ENCODE measurements around the gene IGSF3. TPM values are rescaled to one million over a fixed set of nuclear protein-coding genes. Genes with fewer than 3 reads are reported as not detected.

Gene IGSF3
- total RNA-seq, 1 experiment from 2014 or later, result not detected

GRCh38 chr1:116708255-116708900, 40.8 kb upstream of the IGSF3 start:
- Histone ChIP-seq H2AFZ (ENCODE audit: low read length) (no peak overlapping the region), H3K79me2 (ENCODE audit: low read length) (no peaks in the 10 kb centered on the region), H3K36me3 (ENCODE audit: insufficient read depth, low read length) (no peaks in the 10 kb centered on the region), H3K9me3 (ENCODE audit: low read length) (no peaks in the 10 kb centered on the region), H3K9ac (ENCODE audit: low read length) (no peak overlapping the region), H3K4me1 (ENCODE audit: low read length) (no peaks in the 10 kb centered on the region), H3K4me2 (ENCODE audit: low read depth, low read length, poor library complexity, severe bottlenecking) (no peak overlapping the region), H3K4me3 (ENCODE audit: low read length) (no peak overlapping the region), H3K9me2 (replicated peaks; ENCODE audit: insufficient read depth, low read length) (no peaks in the 10 kb centered on the region), H3K27me3 (ENCODE audit: low read length) (no peaks in the 10 kb centered on the region), H4K20me1 (ENCODE audit: insufficient read depth, low read depth, low read length) (no peaks in the 10 kb centered on the region), H3K27ac (ENCODE audit: low read length) (no peak overlapping the region)
- no peak for DNase-seq

GRCh38 chr1:116706841-116707240, 39.3 kb upstream of the IGSF3 start:
- Histone ChIP-seq H3K79me2 (ENCODE audit: low read length) (no peaks in the 10 kb centered on the region), H3K27me3 (ENCODE audit: low read length) (no peaks in the 10 kb centered on the region), H3K9ac (ENCODE audit: low read length) (no peak overlapping the region), H3K27ac (ENCODE audit: low read length) (no peak overlapping the region), H3K36me3 (ENCODE audit: insufficient read depth, low read length) (no peaks in the 10 kb centered on the region), H2AFZ (ENCODE audit: low read length) (no peak overlapping the region), H3K4me3 (ENCODE audit: low read length) (no peak overlapping the region), H3K4me2 (ENCODE audit: low read depth, low read length, poor library complexity, severe bottlenecking) (no peak overlapping the region), H3K4me1 (ENCODE audit: low read length) (no peaks in the 10 kb centered on the region), H3K9me2 (replicated peaks; ENCODE audit: insufficient read depth, low read length) (no peaks in the 10 kb centered on the region), H3K9me3 (ENCODE audit: low read length) (no peaks in the 10 kb centered on the region), H4K20me1 (ENCODE audit: insufficient read depth, low read depth, low read length) (no peaks in the 10 kb centered on the region)
- no peak for DNase-seq

GRCh38 chr1:116706123-116706522, 38.6 kb upstream of the IGSF3 start:
- Histone ChIP-seq H3K36me3 (ENCODE audit: insufficient read depth, low read length) (no peaks in the 10 kb centered on the region), H3K4me3 (ENCODE audit: low read length) (no peak overlapping the region), H4K20me1 (ENCODE audit: insufficient read depth, low read depth, low read length) (no peaks in the 10 kb centered on the region), H3K27me3 (ENCODE audit: low read length) (no peaks in the 10 kb centered on the region), H2AFZ (ENCODE audit: low read length) (no peak overlapping the region), H3K9me2 (replicated peaks; ENCODE audit: insufficient read depth, low read length) (no peaks in the 10 kb centered on the region), H3K27ac (ENCODE audit: low read length) (no peak overlapping the region), H3K4me1 (ENCODE audit: low read length) (no peaks in the 10 kb centered on the region), H3K79me2 (ENCODE audit: low read length) (no peaks in the 10 kb centered on the region), H3K9ac (ENCODE audit: low read length) (no peak overlapping the region), H3K4me2 (ENCODE audit: low read depth, low read length, poor library complexity, severe bottlenecking) (no peak overlapping the region), H3K9me3 (ENCODE audit: low read length) (no peaks in the 10 kb centered on the region)
- DNase-seq, result no peak

GRCh38 chr1:116704278-116704677, 36.7 kb upstream of the IGSF3 start:
- H4K20me1 ChIP-seq (ENCODE audit: insufficient read depth, low read depth, low read length), result no peaks in the 10 kb centered on the region
- no peaks in the 10 kb centered on the region for H3K9me2 ChIP-seq (replicated peaks; ENCODE audit: insufficient read depth, low read length)
- H3K9ac ChIP-seq (ENCODE audit: low read length), result no peak overlapping the region
- H3K79me2 ChIP-seq (ENCODE audit: low read length), result no peaks in the 10 kb centered on the region
- H3K4me2 ChIP-seq (ENCODE audit: low read depth, low read length, poor library complexity, severe bottlenecking), result no peak overlapping the region
- no peak overlapping the region for H3K27ac ChIP-seq (ENCODE audit: low read length)
- H3K9me3 ChIP-seq (ENCODE audit: low read length), result no peaks in the 10 kb centered on the region
- no peaks in the 10 kb centered on the region for H3K36me3 ChIP-seq (ENCODE audit: insufficient read depth, low read length)
- no peak overlapping the region for H2AFZ ChIP-seq (ENCODE audit: low read length)
- no peaks in the 10 kb centered on the region for H3K27me3 ChIP-seq (ENCODE audit: low read length)
- no peak overlapping the region for H3K4me3 ChIP-seq (ENCODE audit: low read length)
- H3K4me1 ChIP-seq (ENCODE audit: low read length), result no peaks in the 10 kb centered on the region
- no peak for DNase-seq

GRCh38 chr1:116699605-116700004, 32.1 kb upstream of the IGSF3 start:
- no peaks in the 10 kb centered on the region for H4K20me1 ChIP-seq (ENCODE audit: insufficient read depth, low read depth, low read length)
- H3K4me2 ChIP-seq (ENCODE audit: low read depth, low read length, poor library complexity, severe bottlenecking), result no peak overlapping the region
- no peak overlapping the region for H3K4me3 ChIP-seq (ENCODE audit: low read length)
- H3K27me3 ChIP-seq (ENCODE audit: low read length), result no peaks in the 10 kb centered on the region
- H3K27ac ChIP-seq (ENCODE audit: low read length), result no peak overlapping the region
- no peaks in the 10 kb centered on the region for H3K79me2 ChIP-seq (ENCODE audit: low read length)
- no peak for DNase-seq
- no peaks in the 10 kb centered on the region for H3K36me3 ChIP-seq (ENCODE audit: insufficient read depth, low read length)
- no peak overlapping the region for H2AFZ ChIP-seq (ENCODE audit: low read length)
- H3K4me1 ChIP-seq (ENCODE audit: low read length), result no peaks in the 10 kb centered on the region
- H3K9me2 ChIP-seq (replicated peaks; ENCODE audit: insufficient read depth, low read length), result no peaks in the 10 kb centered on the region
- no peak overlapping the region for H3K9ac ChIP-seq (ENCODE audit: low read length)
- H3K9me3 ChIP-seq (ENCODE audit: low read length), result no peaks in the 10 kb centered on the region

GRCh38 chr1:116698244-116698595, 30.7 kb upstream of the IGSF3 start:
- H3K4me1 ChIP-seq (ENCODE audit: low read length), result no peaks in the 10 kb centered on the region
- H3K9me3 ChIP-seq (ENCODE audit: low read length), result no peaks in the 10 kb centered on the region
- H3K4me3 ChIP-seq (ENCODE audit: low read length), result no peak overlapping the region
- H3K79me2 ChIP-seq (ENCODE audit: low read length), result no peaks in the 10 kb centered on the region
- no peak for DNase-seq
- no peak overlapping the region for H3K9ac ChIP-seq (ENCODE audit: low read length)
- H4K20me1 ChIP-seq (ENCODE audit: insufficient read depth, low read depth, low read length), result no peaks in the 10 kb centered on the region
- H3K9me2 ChIP-seq (replicated peaks; ENCODE audit: insufficient read depth, low read length), result no peaks in the 10 kb centered on the region
- H3K4me2 ChIP-seq (ENCODE audit: low read depth, low read length, poor library complexity, severe bottlenecking), result no peak overlapping the region
- no peaks in the 10 kb centered on the region for H3K36me3 ChIP-seq (ENCODE audit: insufficient read depth, low read length)
- no peaks in the 10 kb centered on the region for H3K27me3 ChIP-seq (ENCODE audit: low read length)
- no peak overlapping the region for H2AFZ ChIP-seq (ENCODE audit: low read length)
- no peak overlapping the region for H3K27ac ChIP-seq (ENCODE audit: low read length)

- no peaks in the 10 kb centered on the region for H3K36me3 ChIP-seq (ENCODE audit: insufficient read depth, low read length)
- no peaks in the 10 kb centered on the region for H3K27me3 ChIP-seq (ENCODE audit: low read length)
- no peaks in the 10 kb centered on the region for H4K20me1 ChIP-seq (ENCODE audit: insufficient read depth, low read depth, low read length)
- no peaks in the 10 kb centered on the region for H3K4me1 ChIP-seq (ENCODE audit: low read length)
- no peak overlapping the region for H3K4me3 ChIP-seq (ENCODE audit: low read length)
- no peak overlapping the region for H3K4me2 ChIP-seq (ENCODE audit: low read depth, low read length, poor library complexity, severe bottlenecking)
- H3K9ac ChIP-seq (ENCODE audit: low read length), result no peak overlapping the region
- H3K9me2 ChIP-seq (replicated peaks; ENCODE audit: insufficient read depth, low read length), result no peaks in the 10 kb centered on the region
- no peak for DNase-seq
- no peak overlapping the region for H3K27ac ChIP-seq (ENCODE audit: low read length)
- no peaks in the 10 kb centered on the region for H3K9me3 ChIP-seq (ENCODE audit: low read length)
- H2AFZ ChIP-seq (ENCODE audit: low read length), result no peak overlapping the region
- no peaks in the 10 kb centered on the region for H3K79me2 ChIP-seq (ENCODE audit: low read length)
Measured at GRCh38 chr1:116697548-116698243, 30.2 kb upstream of the IGSF3 start.

GRCh38 chr1:116694524-116694923, 27.0 kb upstream of the IGSF3 start:
- Histone ChIP-seq H3K4me2 (ENCODE audit: low read depth, low read length, poor library complexity, severe bottlenecking) (no peak overlapping the region), H3K36me3 (ENCODE audit: insufficient read depth, low read length) (no peaks in the 10 kb centered on the region), H4K20me1 (ENCODE audit: insufficient read depth, low read depth, low read length) (no peaks in the 10 kb centered on the region), H3K9me3 (ENCODE audit: low read length) (no peaks in the 10 kb centered on the region), H3K4me1 (ENCODE audit: low read length) (no peaks in the 10 kb centered on the region), H3K27ac (ENCODE audit: low read length) (no peak overlapping the region), H2AFZ (ENCODE audit: low read length) (no peak overlapping the region), H3K9ac (ENCODE audit: low read length) (no peak overlapping the region), H3K4me3 (ENCODE audit: low read length) (no peak overlapping the region), H3K9me2 (replicated peaks; ENCODE audit: insufficient read depth, low read length) (no peaks in the 10 kb centered on the region), H3K27me3 (ENCODE audit: low read length) (no peaks in the 10 kb centered on the region), H3K79me2 (ENCODE audit: low read length) (no peaks in the 10 kb centered on the region)
- no peak for DNase-seq
